B cell (primary cell): ENCODE measurements around the gene PDE4B. TPM values are rescaled to one million over a fixed set of nuclear protein-coding genes. Genes with fewer than 3 reads are reported as not detected.

ENCODE experiments used
- ATAC-seq: fragments of 200-7000 bp; cut with Tn5 transposase; one replicate; pipeline ENCODE4 v1.10.0; 2021; ENCODE audit warnings: low read depth, mild to moderate bottlenecking, moderate number of reproducible peaks, moderate library complexity
- CTCF ChIA-PET: fragments of 350-600 bp; sonication (Branson Sonifier 250); formaldehyde crosslinking; loops from one replicate; lab custom pipeline; 2021; ENCODE audit warnings: antibody characterized with exemption, inconsistent platforms; lab: Charles Lee
- POLR2A ChIA-PET: fragments of 350-600 bp; sonication (Branson Sonifier 250); formaldehyde crosslinking; loops from one replicate; lab custom pipeline; 2021; ENCODE audit warnings: antibody characterized with exemption; lab: Charles Lee
- DNase-seq: peaks from one replicate; pipeline ENCODE4 v3.0.0; 2013
- H2AFZ ChIP-seq: 2 replicates; pipeline ENCODE4 v1.6.1; 2012; ENCODE audit warnings: mild to moderate bottlenecking, low read depth, low read length; ENCODE audit not compliant: insufficient read depth, poor library complexity, severe bottlenecking
- H3K27ac ChIP-seq, 2 donors: 1 replicate in 1 of 2; 2 replicates in 1 of 2; pipeline ENCODE4 v1.5.1; 2012 to 2013; ENCODE audit warnings: low read length in 2 of 2, mild to moderate bottlenecking in 2 of 2, moderate library complexity in 1 of 2
- H3K27me3 ChIP-seq, 4 experiments: fragments of 200-600 bp in 1 of 4; sonication (generic) in 1 of 4; replicated peaks in 1 of 4; 1 replicate in 2 of 4; 2 replicates in 2 of 4; pipeline versions ENCODE4 v1.6.1 to v1.7.0; 2013 to 2016; ENCODE audit warnings: low read length in 3 of 4, mild to moderate bottlenecking in 2 of 4, mixed read lengths in 1 of 4, moderate library complexity in 1 of 4; ENCODE audit not compliant: insufficient read depth in 4 of 4, control insufficient read depth in 3 of 4; ENCODE audit errors: control extremely low read depth in 1 of 4
- H3K36me3 ChIP-seq, 2 experiments: replicated peaks in 1 of 2; 1 replicate in 1 of 2; 2 replicates in 1 of 2; pipeline versions ENCODE4 v1.6.1 to v1.7.1; 2013; ENCODE audit warnings: low read length in 1 of 2; ENCODE audit not compliant: insufficient read depth in 2 of 2, control insufficient read depth in 1 of 2; ENCODE audit errors: control extremely low read depth in 1 of 2, extremely low read depth in 1 of 2
- H3K4me1 ChIP-seq, 2 donors: fragments of 200-600 bp in 1 of 2; sonication (generic) in 1 of 2; 1 replicate in 1 of 2; 2 replicates in 1 of 2; pipeline versions ENCODE4 v1.5.1 to v1.6.1; 2013 to 2017; ENCODE audit warnings: low read length in 2 of 2; ENCODE audit not compliant: control insufficient read depth in 2 of 2, insufficient read depth in 2 of 2
- H3K4me2 ChIP-seq: replicated peaks from 2 replicates; pipeline ENCODE3; 2012; ENCODE audit warnings: mild to moderate bottlenecking, low read depth, low read length; ENCODE audit not compliant: poor library complexity, severe bottlenecking
- H3K4me3 ChIP-seq, 5 experiments: fragments of 200-600 bp in 1 of 5; sonication (generic) in 1 of 5; 1 replicate in 3 of 5; 2 replicates in 2 of 5; pipeline versions ENCODE4 v1.5.1 to v1.7.0; 2011 to 2016; ENCODE audit warnings: low read length in 4 of 5, mild to moderate bottlenecking in 4 of 5, low read depth in 2 of 5, control low read depth in 1 of 5, moderate library complexity in 1 of 5; ENCODE audit not compliant: insufficient read depth in 1 of 5; ENCODE audit errors: control extremely low read depth in 1 of 5, extremely low read depth in 1 of 5
- H3K79me2 ChIP-seq: fragments of 200-600 bp; sonication (generic); one replicate; pipeline ENCODE4 v1.6.0; 2016; ENCODE audit warnings: low read length; ENCODE audit not compliant: control insufficient read depth, insufficient read depth
- H3K9ac ChIP-seq: fragments of 200-600 bp; sonication (generic); 2 replicates; pipeline ENCODE4 v1.6.1; 2017; ENCODE audit warnings: mild to moderate bottlenecking, low read length, moderate library complexity
- H3K9me3 ChIP-seq, 3 donors: one replicate each; pipeline versions ENCODE4 v1.6.1 to v1.7.1; 2013; ENCODE audit warnings: low read length in 2 of 3; ENCODE audit not compliant: control insufficient read depth in 2 of 3, insufficient read depth in 1 of 3; ENCODE audit errors: control extremely low read depth in 1 of 3
- H4K20me1 ChIP-seq: 2 replicates; pipeline ENCODE4 v1.6.0; 2012; ENCODE audit warnings: mild to moderate bottlenecking, low read length; ENCODE audit not compliant: insufficient read depth, control insufficient read depth, poor library complexity, severe bottlenecking
- H3K27ac Mint-ChIP-seq: one replicate; pipeline ENCODE4 v1.8.0; 2021; ENCODE audit warnings: mixed read lengths
- H3K27me3 Mint-ChIP-seq: one replicate; pipeline ENCODE4 v1.8.0; 2021; ENCODE audit warnings: mixed read lengths
- H3K4me1 Mint-ChIP-seq: one replicate; pipeline ENCODE4 v1.8.0; 2021; ENCODE audit warnings: mixed read lengths
- H3K4me3 Mint-ChIP-seq: one replicate; pipeline ENCODE4 v1.8.0; 2021; ENCODE audit warnings: mixed read lengths
- H3K9me3 Mint-ChIP-seq: one replicate; pipeline ENCODE4 v1.8.0; 2022; ENCODE audit warnings: mixed read lengths; ENCODE audit not compliant: insufficient read depth
- EZH2 ChIP-seq: IDR thresholded peaks from 2 replicates; pipeline ENCODE4 v1.6.1; 2012; ENCODE audit warnings: borderline replicate concordance, low read depth, mild to moderate bottlenecking, moderate library complexity, low read length; ENCODE audit not compliant: insufficient read depth, poor library complexity, severe bottlenecking
- WGBS: methylation state at CpG from one replicate; pipeline ENCODE4 v1.1.5; 2013; ENCODE audit warnings: missing lambda C conversion rate; ENCODE audit not compliant: insufficient coverage; 5-methylcytosine and 5-hydroxymethylcytosine counted together
- intact Hi-C: fragments of 100-400 bp; cut with micrococcal nuclease; formaldehyde crosslinking; loops from one replicate; pipeline ENCODE4 v1.10.0; 2022
- polyA plus RNA-seq: library from polyadenylated mRNA; depleted of rRNA; stranded (reverse); fragments of >200 nt; gene quantifications from 2 replicates; pipeline ENCODE4 v1.2.3, GENCODE V29; 2012
- total RNA-seq, 2 donors: library from RNA; stranded (reverse); fragments of 120-200 nt in 1 of 2; gene quantifications; 1 replicate in 1 of 2; 2 replicates in 1 of 2; pipeline versions ENCODE4 v1.2.3 to v1.2.4, GENCODE V29; 2013 to 2022
- TF ChIP-seq, protein P1 (sequence below): fragments of 200-600 bp; IDR thresholded peaks from one replicate; pipeline ENCODE4 v1.8.0; 2022; ENCODE audit warnings: antibody characterized with exemption, mild to moderate bottlenecking

The PDE4B gene
- total and polyA plus RNA-seq, 2 donors (not counting 1 experiment from before 2014, with no cell fraction given): 63.7 to 242 TPM

DNA sequence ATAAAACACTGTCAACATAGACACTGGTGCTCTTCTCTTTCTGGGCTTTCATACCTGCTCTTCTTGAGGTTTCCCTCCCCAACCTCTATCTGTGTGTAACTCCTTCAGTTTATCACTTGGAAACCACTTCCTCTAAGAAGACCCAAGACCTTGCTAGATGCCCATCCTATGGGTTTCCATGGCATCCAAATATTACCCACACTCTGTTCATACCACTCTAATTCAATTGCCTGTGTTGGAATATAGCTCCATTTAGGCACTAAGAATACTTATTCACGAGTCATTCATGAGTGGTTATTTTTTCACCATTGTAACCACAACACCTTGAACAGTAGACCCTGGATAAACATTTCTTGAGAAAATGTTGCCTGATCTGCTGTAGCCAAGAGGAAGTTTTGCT, 510.1 kb downstream of the PDE4B start:
- Histone ChIP-seq H3K27ac (no peak overlapping the region), H3K9me3 (no peaks in the 10 kb centered on the region), H3K4me2 (no peak overlapping the region), H3K36me3 (no peaks in the 10 kb centered on the region), H3K4me1 (peaks cover 9 to 16% of the 10 kb centered on the region in 2 donors), H4K20me1 (no peaks in the 10 kb centered on the region), H3K9ac (no peak overlapping the region), H3K27me3 (no peaks in the 10 kb centered on the region), H3K79me2 (peaks cover 3% of the 10 kb centered on the region), H3K4me3 (no peak overlapping the region), H2AFZ (no peak overlapping the region)
- Mint-ChIP-seq H3K27me3 (no peaks in the 10 kb centered on the region), H3K27ac (peak overlapping the region; percentile 66), H3K4me1 (peaks cover 16% of the 10 kb centered on the region), H3K9me3 (no peaks in the 10 kb centered on the region), H3K4me3 (no peak overlapping the region)
- CTCF ChIA-PET: interaction anchor here (0.9 to 3.7 kb wide), 4 partner anchors 11 to 143 kb away, joined by 3 to 11 read pairs (median 3); no protein-coding TSS in a partner anchor
- DNase-seq (no peak), ATAC-seq (no peak)
- intact Hi-C loops: no loop called here
- no peak for TF ChIP-seq EZH2
- TF ChIP-seq, protein P1, sequence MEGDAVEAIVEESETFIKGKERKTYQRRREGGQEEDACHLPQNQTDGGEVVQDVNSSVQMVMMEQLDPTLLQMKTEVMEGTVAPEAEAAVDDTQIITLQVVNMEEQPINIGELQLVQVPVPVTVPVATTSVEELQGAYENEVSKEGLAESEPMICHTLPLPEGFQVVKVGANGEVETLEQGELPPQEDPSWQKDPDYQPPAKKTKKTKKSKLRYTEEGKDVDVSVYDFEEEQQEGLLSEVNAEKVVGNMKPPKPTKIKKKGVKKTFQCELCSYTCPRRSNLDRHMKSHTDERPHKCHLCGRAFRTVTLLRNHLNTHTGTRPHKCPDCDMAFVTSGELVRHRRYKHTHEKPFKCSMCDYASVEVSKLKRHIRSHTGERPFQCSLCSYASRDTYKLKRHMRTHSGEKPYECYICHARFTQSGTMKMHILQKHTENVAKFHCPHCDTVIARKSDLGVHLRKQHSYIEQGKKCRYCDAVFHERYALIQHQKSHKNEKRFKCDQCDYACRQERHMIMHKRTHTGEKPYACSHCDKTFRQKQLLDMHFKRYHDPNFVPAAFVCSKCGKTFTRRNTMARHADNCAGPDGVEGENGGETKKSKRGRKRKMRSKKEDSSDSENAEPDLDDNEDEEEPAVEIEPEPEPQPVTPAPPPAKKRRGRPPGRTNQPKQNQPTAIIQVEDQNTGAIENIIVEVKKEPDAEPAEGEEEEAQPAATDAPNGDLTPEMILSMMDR: no peak
- POLR2A ChIA-PET: no interaction called here
- no CpG with 5 or more reads among the region's 1 CpG for WGBS

DNA sequence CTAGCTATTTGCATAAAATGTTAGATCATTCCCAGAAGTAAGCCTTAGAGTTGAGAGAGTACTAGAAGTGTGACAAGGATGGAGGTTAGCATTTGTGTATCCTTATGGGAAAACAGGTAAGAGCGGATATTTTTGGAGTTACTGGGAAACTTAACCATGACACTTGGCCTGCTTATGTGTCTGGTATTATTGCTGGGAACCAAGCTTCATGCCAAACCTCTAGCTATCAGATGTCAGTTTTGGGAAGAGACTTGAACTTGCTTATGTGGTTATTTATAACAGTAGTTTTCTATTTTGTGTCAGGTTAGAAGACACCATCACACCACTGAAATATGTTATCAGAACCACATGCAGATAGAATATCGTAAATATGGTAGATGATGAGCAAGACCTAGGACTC, 511.0 kb downstream of the PDE4B start:
- H3K27ac ChIP-seq: no peak overlapping the region
- intact Hi-C loops: no loop called here
- no peak for ATAC-seq
- no peaks in the 10 kb centered on the region for H3K9me3 ChIP-seq
- WGBS: 100% methylated on average over 1 of the region's 2 CpGs
- peaks cover 3% of the 10 kb centered on the region for H3K79me2 ChIP-seq
- no peak overlapping the region for H3K4me3 ChIP-seq
- no peaks in the 10 kb centered on the region for H3K9me3 Mint-ChIP-seq
- CTCF ChIA-PET: interaction anchor here (0.9 to 1.3 kb wide), 3 partner anchors 28 to 142 kb away, joined by 3 read pairs; no protein-coding TSS in a partner anchor
- no peak overlapping the region for H3K4me3 Mint-ChIP-seq
- H3K27me3 Mint-ChIP-seq: no peaks in the 10 kb centered on the region
- H3K36me3 ChIP-seq: no peaks in the 10 kb centered on the region
- no peaks in the 10 kb centered on the region for H3K27me3 ChIP-seq
- no peak for DNase-seq
- no peaks in the 10 kb centered on the region for H4K20me1 ChIP-seq
- H3K27ac Mint-ChIP-seq: no peak overlapping the region
- no peak overlapping the region for H2AFZ ChIP-seq
- POLR2A ChIA-PET: no interaction called here
- H3K4me1 ChIP-seq: peaks cover 9 to 16% of the 10 kb centered on the region in 2 donors
- TF ChIP-seq, protein P1: no peak
- no peak for TF ChIP-seq EZH2
- no peak overlapping the region for H3K9ac ChIP-seq
- H3K4me1 Mint-ChIP-seq: peaks cover 16% of the 10 kb centered on the region
- H3K4me2 ChIP-seq: no peak overlapping the region
